ENCODE results near the gene DESI2.
"Not testable (repeated sequence)": the region's sequence is repeated elsewhere in the genome, so short reads cannot be mapped to it uniquely, and the experiment has no call there.

Gene DESI2

GRCh38 chr1:244655186-244655585, 2.3 kb downstream of the DESI2 start:
- no peak for DNase-seq

GRCh38 chr1:244657421-244657820, 4.5 kb downstream of the DESI2 start:
- no peak for DNase-seq

- no peak for DNase-seq
Observed at GRCh38 chr1:244659694-244660093, 6.8 kb downstream of the DESI2 start.

- DNase-seq = no peak
Observed at GRCh38 chr1:244660595-244660994, 7.7 kb downstream of the DESI2 start.

GRCh38 chr1:244661569-244662312, 8.8 kb downstream of the DESI2 start:
- DNase-seq = not testable (repeated sequence)

GRCh38 chr1:244662599-244662998, 9.7 kb downstream of the DESI2 start:
- DNase-seq = no peak

- no peak for DNase-seq
Observed at GRCh38 chr1:244664353-244664752, 11.4 kb downstream of the DESI2 start.

- peak; percentile 8 for DNase-seq
Observed at GRCh38 chr1:244665771-244666217, 12.9 kb downstream of the DESI2 start.

GRCh38 chr1:244666672-244667418, 13.9 kb downstream of the DESI2 start:
- DNase-seq = not testable (repeated sequence)

- DNase-seq = no peak
Observed at GRCh38 chr1:244667797-244668196, 14.9 kb downstream of the DESI2 start.

- DNase-seq = peak; percentile 18
Observed at GRCh38 chr1:244672946-244673682, 20.2 kb downstream of the DESI2 start.

GRCh38 chr1:244674446-244674845, 21.5 kb downstream of the DESI2 start:
- peak; percentile 16 for DNase-seq

GRCh38 chr1:244675167-244675566, 22.2 kb downstream of the DESI2 start:
- DNase-seq = no peak

- DNase-seq = no peak
Observed at GRCh38 chr1:244678697-244679096, 25.8 kb downstream of the DESI2 start.

- no peak for DNase-seq
Observed at GRCh38 chr1:244680667-244681066, 27.7 kb downstream of the DESI2 start.

- DNase-seq = not testable (repeated sequence)
Observed at GRCh38 chr1:244682087-244682486, 29.2 kb downstream of the DESI2 start.

GRCh38 chr1:244695937-244696336, 43.0 kb downstream of the DESI2 start:
- no peak for DNase-seq

- DNase-seq = no peak
Observed at GRCh38 chr1:244699741-244700140, 46.8 kb downstream of the DESI2 start.

- no peak for DNase-seq
Observed at GRCh38 chr1:244700808-244701207, 47.9 kb downstream of the DESI2 start.

- no peak for DNase-seq
Observed at GRCh38 chr1:244702620-244703019, 49.7 kb downstream of the DESI2 start.

- DNase-seq = no peak
Observed at GRCh38 chr1:244704107-244704506, 51.2 kb downstream of the DESI2 start.

GRCh38 chr1:244705261-244706234, 52.6 kb downstream of the DESI2 start:
- DNase-seq = no peak

Measured in EL (cell line).